Cardiac fibroblast (primary cell): ENCODE data around the gene ATXN7.
A peak's percentile ranks its signal among the peaks of the same experiment; 100 is the strongest.

Experiments
- DNase-seq, 2 donors: peaks; one replicate each; pipeline versions ENCODE4 v3.0.0 to v3.0.0-alpha.2; 2010; ENCODE audit warnings: low read depth in 2 of 2
- H3K4me3 ChIP-seq, 2 donors: replicated peaks in 1 of 2; 1 replicate in 1 of 2; 2 replicates in 1 of 2; pipeline ENCODE4 v1.5.1; 2011; ENCODE audit warnings: low read depth in 2 of 2, low read length in 2 of 2, mild to moderate bottlenecking in 2 of 2, moderate library complexity in 1 of 2
- TF ChIP-seq, protein P1 (sequence below): IDR thresholded peaks from one replicate; pipeline ENCODE4 v1.5.1; 2011; ENCODE audit warnings: low read depth, mild to moderate bottlenecking, low read length, inconsistent platforms

ATXN7 gene

DNA sequence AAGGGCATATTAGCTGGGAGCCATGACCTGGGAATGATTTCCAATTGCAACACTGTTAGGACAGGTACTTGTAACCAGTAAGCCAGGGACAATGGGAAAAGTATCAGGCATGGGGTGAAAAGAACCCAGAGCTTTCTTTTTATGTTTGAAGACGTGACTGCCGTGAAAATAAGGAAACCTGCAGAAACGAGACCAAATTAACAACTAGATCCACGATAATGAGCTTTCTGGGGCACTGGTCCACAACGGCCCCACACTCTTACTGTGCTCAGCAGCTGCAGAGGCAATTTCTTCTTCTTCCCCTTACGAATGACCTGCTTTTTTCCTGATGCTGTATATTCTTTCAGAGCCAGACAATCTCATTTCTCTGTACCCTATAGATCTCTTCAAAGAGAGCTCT lies 33.1 kb upstream of the ATXN7 start:
- no peak for DNase-seq
- H3K4me3 ChIP-seq, result no peak overlapping the region
- TF ChIP-seq, protein P1, sequence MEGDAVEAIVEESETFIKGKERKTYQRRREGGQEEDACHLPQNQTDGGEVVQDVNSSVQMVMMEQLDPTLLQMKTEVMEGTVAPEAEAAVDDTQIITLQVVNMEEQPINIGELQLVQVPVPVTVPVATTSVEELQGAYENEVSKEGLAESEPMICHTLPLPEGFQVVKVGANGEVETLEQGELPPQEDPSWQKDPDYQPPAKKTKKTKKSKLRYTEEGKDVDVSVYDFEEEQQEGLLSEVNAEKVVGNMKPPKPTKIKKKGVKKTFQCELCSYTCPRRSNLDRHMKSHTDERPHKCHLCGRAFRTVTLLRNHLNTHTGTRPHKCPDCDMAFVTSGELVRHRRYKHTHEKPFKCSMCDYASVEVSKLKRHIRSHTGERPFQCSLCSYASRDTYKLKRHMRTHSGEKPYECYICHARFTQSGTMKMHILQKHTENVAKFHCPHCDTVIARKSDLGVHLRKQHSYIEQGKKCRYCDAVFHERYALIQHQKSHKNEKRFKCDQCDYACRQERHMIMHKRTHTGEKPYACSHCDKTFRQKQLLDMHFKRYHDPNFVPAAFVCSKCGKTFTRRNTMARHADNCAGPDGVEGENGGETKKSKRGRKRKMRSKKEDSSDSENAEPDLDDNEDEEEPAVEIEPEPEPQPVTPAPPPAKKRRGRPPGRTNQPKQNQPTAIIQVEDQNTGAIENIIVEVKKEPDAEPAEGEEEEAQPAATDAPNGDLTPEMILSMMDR, result no peak

- H3K4me3 ChIP-seq, result no peak overlapping the region
- DNase-seq, result no peak
- TF ChIP-seq, protein P1, result no peak
Observed at GRCh38 chr3:63832395-63832794, 31.3 kb upstream of the ATXN7 start.

- no peak for DNase-seq
Observed at GRCh38 chr3:63841704-63842103, 22.0 kb upstream of the ATXN7 start.

DNA sequence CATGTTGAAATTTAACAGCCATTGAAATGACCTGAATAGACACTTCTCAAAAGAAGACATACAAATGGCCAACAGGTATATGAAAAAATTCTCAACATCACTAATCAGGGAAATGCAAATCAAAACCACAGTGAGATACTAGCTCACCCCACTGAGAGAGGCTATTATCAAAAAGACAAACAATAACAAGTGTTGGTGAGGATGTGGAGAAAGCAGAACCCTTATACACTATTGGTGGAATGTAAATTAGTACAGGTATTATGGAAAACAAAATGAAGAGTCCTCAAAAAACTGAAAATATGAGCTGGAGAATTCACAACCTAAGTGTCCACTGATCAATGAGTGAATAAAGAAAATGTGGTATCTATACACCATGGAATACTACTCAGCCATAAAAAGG lies 21.5 kb upstream of the ATXN7 start:
- no peak overlapping the region for H3K4me3 ChIP-seq
- no peak for DNase-seq
- TF ChIP-seq, protein P1, result no peak

More at GRCh38 chr3:63841704-63842103, 22.0 kb upstream of the ATXN7 start:
- H3K4me3 ChIP-seq, result no peak overlapping the region
- TF ChIP-seq, protein P1, result no peak

DNA sequence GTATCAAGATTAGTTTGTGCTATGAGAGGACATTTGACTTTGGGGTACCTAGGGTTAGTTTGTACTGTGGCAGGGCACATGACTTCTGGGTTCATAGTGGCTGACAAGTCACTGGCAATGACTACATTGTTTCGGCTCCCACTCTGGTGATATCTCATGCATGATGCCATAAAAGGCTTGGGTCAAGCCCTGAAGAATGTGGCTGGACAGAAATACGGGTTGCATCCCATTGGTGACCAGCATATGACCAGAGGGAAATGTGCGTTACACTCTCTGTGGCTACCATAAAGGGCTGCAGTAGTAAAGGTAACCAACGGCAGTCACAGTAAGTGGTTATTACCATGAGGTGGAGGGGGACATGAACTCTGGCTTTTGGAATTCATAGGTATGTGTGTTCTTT lies 18.5 kb upstream of the ATXN7 start:
- peak in 1 of 2 donors; percentile 31 for DNase-seq
- H3K4me3 ChIP-seq, result no peak overlapping the region
- TF ChIP-seq, protein P1, result no peak

DNA sequence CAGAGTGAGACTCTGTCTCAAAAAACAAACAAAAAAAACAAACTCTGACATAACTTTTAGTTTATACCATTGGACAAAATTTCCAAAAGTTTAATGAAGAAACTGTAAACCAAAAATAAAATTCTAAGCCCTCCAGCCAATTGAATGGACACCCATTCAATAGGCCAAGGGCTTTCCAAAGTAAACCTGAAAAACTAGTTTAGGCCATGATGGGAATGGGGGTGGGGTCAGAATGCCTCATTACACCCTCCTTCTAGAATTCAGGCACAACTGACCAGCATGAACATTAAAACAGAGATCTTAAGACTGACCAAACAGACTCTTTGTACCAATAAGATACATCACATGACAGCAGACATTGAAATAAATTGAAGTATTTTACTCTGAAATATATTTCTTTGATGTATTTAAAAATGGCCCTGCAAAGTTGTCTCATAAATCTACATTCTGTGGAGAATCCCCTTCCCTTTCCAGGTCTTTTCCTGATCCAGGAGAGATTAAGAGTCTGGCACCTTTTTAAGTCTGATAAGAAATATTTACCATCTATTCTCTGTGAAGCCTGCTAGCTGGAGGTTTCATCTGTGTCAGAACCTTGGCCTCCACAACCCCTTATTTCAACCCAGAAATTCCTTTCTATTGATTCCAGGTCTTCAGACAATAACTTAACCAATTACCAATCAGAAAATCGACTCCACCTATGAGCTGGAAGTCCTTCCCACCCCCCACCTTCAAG lies 15.8 kb upstream of the ATXN7 start:
- no peak for DNase-seq
- TF ChIP-seq, protein P1, result no peak
- H3K4me3 ChIP-seq, result no peak overlapping the region

DNA sequence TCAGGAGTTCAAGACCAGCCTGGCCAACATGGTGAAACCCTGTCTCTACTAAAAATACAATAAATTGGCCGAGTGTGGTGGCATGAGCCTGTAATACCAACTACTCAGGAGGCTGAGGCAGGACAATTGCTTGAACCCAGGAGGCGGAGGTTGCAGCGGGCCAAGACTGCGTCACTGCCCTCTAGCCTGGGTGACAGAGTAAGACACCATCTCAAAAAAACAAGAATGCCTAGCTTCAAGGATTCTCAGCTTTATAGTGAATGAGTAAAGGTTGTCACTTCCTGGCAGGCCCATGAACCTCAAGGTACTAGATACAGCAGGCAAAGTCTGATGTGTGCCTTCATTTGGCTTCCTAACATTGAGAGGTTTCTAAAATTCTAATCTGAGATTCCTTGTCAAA lies 14.5 kb upstream of the ATXN7 start:
- no peak for DNase-seq
- H3K4me3 ChIP-seq, result no peak overlapping the region
- TF ChIP-seq, protein P1, result no peak
